ENCODE data around the gene CPS1.
A peak's percentile ranks its signal among the peaks of the same experiment; 100 is the strongest.

The CPS1 gene

GRCh38 chr2:210548031-210548430 is 8.4 kb upstream of the CPS1 start:
- peak; percentile 37 for FAIRE-seq

GRCh38 chr2:210548878-210549384 is 7.5 kb upstream of the CPS1 start:
- no peak for FAIRE-seq

GRCh38 chr2:210551001-210551400 is 5.4 kb upstream of the CPS1 start:
- no peak for FAIRE-seq

GRCh38 chr2:210553373-210553772 is 3.0 kb upstream of the CPS1 start:
- no peak for FAIRE-seq

- no peak for FAIRE-seq
Observed at GRCh38 chr2:210555555-210555954, 844 bp upstream of the CPS1 start.

GRCh38 chr2:210557721-210558120 is 1.3 kb downstream of the CPS1 start:
- no peak for FAIRE-seq

GRCh38 chr2:210558708-210559107 is 2.3 kb downstream of the CPS1 start:
- FAIRE-seq = no peak

GRCh38 chr2:210559182-210559581 is 2.8 kb downstream of the CPS1 start:
- FAIRE-seq = no peak

- no peak for FAIRE-seq
Observed at GRCh38 chr2:210561475-210561874, 5.1 kb downstream of the CPS1 start.

- no peak for FAIRE-seq
Observed at GRCh38 chr2:210562091-210562490, 5.7 kb downstream of the CPS1 start.

- FAIRE-seq = no peak
Observed at GRCh38 chr2:210562502-210563080, 6.2 kb downstream of the CPS1 start.

- FAIRE-seq = no peak
Observed at GRCh38 chr2:210567279-210567678, 10.9 kb downstream of the CPS1 start.

- FAIRE-seq = no peak
Observed at GRCh38 chr2:210568108-210568507, 11.7 kb downstream of the CPS1 start.

GRCh38 chr2:210577263-210578071 is 21.1 kb downstream of the CPS1 start:
- FAIRE-seq = peak; percentile 85

- no peak for FAIRE-seq
Observed at GRCh38 chr2:210584834-210585233, 28.4 kb downstream of the CPS1 start.

- no peak for FAIRE-seq
Observed at GRCh38 chr2:210586381-210586780, 30.0 kb downstream of the CPS1 start.

- FAIRE-seq = no peak
Observed at GRCh38 chr2:210591663-210592062, 35.3 kb downstream of the CPS1 start.

GRCh38 chr2:210592726-210593125 is 36.3 kb downstream of the CPS1 start:
- no peak for FAIRE-seq

GRCh38 chr2:210593166-210593565 is 36.8 kb downstream of the CPS1 start:
- no peak for FAIRE-seq

- FAIRE-seq = no peak
Observed at GRCh38 chr2:210598219-210598618, 41.8 kb downstream of the CPS1 start.

GRCh38 chr2:210599476-210599875 is 43.1 kb downstream of the CPS1 start:
- no peak for FAIRE-seq

GRCh38 chr2:210604666-210605065 is 48.3 kb downstream of the CPS1 start:
- no peak for FAIRE-seq

- no peak for FAIRE-seq
Observed at GRCh38 chr2:210606001-210606400, 49.6 kb downstream of the CPS1 start.

GRCh38 chr2:210611466-210611865 is 55.1 kb downstream of the CPS1 start:
- FAIRE-seq = no peak

GRCh38 chr2:210616074-210616473 is 59.7 kb downstream of the CPS1 start:
- FAIRE-seq = no peak

Measured in TTC549 (cell line).